ENCODE results near the gene CLEC2A.
"Not testable (repeated sequence)": the region's sequence is repeated elsewhere in the genome, so short reads cannot be mapped to it uniquely, and the experiment has no call there.

The CLEC2A gene

GRCh38 chr12:9932270-9932669, at the start of gene CLEC2A:
CLEC2A (minus strand) TSS chr12:9932370; CDS start chr12:9932329, 41 bp downstream.
- Histone ChIP-seq H3K27ac (ENCODE audit: low read depth, low read length) (no peak within 1 kb of the TSS), H3K27me3 (ENCODE audit: control insufficient read depth, insufficient read depth, low read length) (no peaks in the 10 kb centered on the region), H3K9ac (ENCODE audit: low read length) (no peak within 1 kb of the TSS), H3K4me3 (ENCODE audit: low read length) (no peak within 1 kb of the TSS), H3K4me1 (ENCODE audit: control insufficient read depth, insufficient read depth, low read length) (no peaks in the 10 kb centered on the region), H3K36me3 (ENCODE audit: control insufficient read depth, insufficient read depth, low read length) (no peaks in the 10 kb centered on the region)

GRCh38 chr12:9980126-9980525, 48.0 kb upstream of the CLEC2A start:
- no peaks in the 10 kb centered on the region for H3K4me1 ChIP-seq (ENCODE audit: control insufficient read depth, insufficient read depth, low read length)
- H3K4me3 ChIP-seq (ENCODE audit: low read length): no peak overlapping the region
- H3K9ac ChIP-seq (ENCODE audit: low read length): no peak overlapping the region
- no peaks in the 10 kb centered on the region for H3K36me3 ChIP-seq (ENCODE audit: control insufficient read depth, insufficient read depth, low read length)
- H3K27me3 ChIP-seq (ENCODE audit: control insufficient read depth, insufficient read depth, low read length): no peaks in the 10 kb centered on the region
- H3K27ac ChIP-seq (ENCODE audit: low read depth, low read length): no peak overlapping the region

- no peaks in the 10 kb centered on the region for H3K27me3 ChIP-seq (ENCODE audit: control insufficient read depth, insufficient read depth, low read length)
- no peak overlapping the region for H3K27ac ChIP-seq (ENCODE audit: low read depth, low read length)
- H3K4me1 ChIP-seq (ENCODE audit: control insufficient read depth, insufficient read depth, low read length): no peaks in the 10 kb centered on the region
- H3K36me3 ChIP-seq (ENCODE audit: control insufficient read depth, insufficient read depth, low read length): no peaks in the 10 kb centered on the region
- no peak overlapping the region for H3K4me3 ChIP-seq (ENCODE audit: low read length)
- H3K9ac ChIP-seq (ENCODE audit: low read length): no peak overlapping the region
These were observed 45.7 kb upstream of the CLEC2A start for GRCh38 chr12:9977916-9978315.

- H3K9ac ChIP-seq (ENCODE audit: low read length); H3K4me3 ChIP-seq (ENCODE audit: low read length); H3K4me1 ChIP-seq (ENCODE audit: control insufficient read depth, insufficient read depth, low read length): not testable (repeated sequence)
These were observed 44.5 kb upstream of the CLEC2A start for GRCh38 chr12:9976626-9977025.

GRCh38 chr12:9975614-9976013, 43.4 kb upstream of the CLEC2A start:
- Histone ChIP-seq H3K4me1 (ENCODE audit: control insufficient read depth, insufficient read depth, low read length) (no peaks in the 10 kb centered on the region), H3K4me3 (ENCODE audit: low read length) (no peak overlapping the region), H3K27me3 (ENCODE audit: control insufficient read depth, insufficient read depth, low read length) (no peaks in the 10 kb centered on the region), H3K27ac (ENCODE audit: low read depth, low read length) (no peak overlapping the region), H3K9ac (ENCODE audit: low read length) (no peak overlapping the region), H3K36me3 (ENCODE audit: control insufficient read depth, insufficient read depth, low read length) (no peaks in the 10 kb centered on the region)

More at GRCh38 chr12:9976626-9977025, 44.5 kb upstream of the CLEC2A start:
- H3K36me3 ChIP-seq (ENCODE audit: control insufficient read depth, insufficient read depth, low read length); H3K27me3 ChIP-seq (ENCODE audit: control insufficient read depth, insufficient read depth, low read length); H3K27ac ChIP-seq (ENCODE audit: low read depth, low read length): not testable (repeated sequence)

- not testable (repeated sequence) for H3K27ac ChIP-seq (ENCODE audit: low read depth, low read length); H3K4me1 ChIP-seq (ENCODE audit: control insufficient read depth, insufficient read depth, low read length); H3K4me3 ChIP-seq (ENCODE audit: low read length); H3K36me3 ChIP-seq (ENCODE audit: control insufficient read depth, insufficient read depth, low read length); H3K27me3 ChIP-seq (ENCODE audit: control insufficient read depth, insufficient read depth, low read length); H3K9ac ChIP-seq (ENCODE audit: low read length)
These were observed 42.6 kb upstream of the CLEC2A start for GRCh38 chr12:9974731-9975130.

- Histone ChIP-seq H3K36me3 (ENCODE audit: control insufficient read depth, insufficient read depth, low read length) (no peaks in the 10 kb centered on the region), H3K9ac (ENCODE audit: low read length) (no peak overlapping the region), H3K4me3 (ENCODE audit: low read length) (no peak overlapping the region), H3K4me1 (ENCODE audit: control insufficient read depth, insufficient read depth, low read length) (no peaks in the 10 kb centered on the region), H3K27ac (ENCODE audit: low read depth, low read length) (no peak overlapping the region), H3K27me3 (ENCODE audit: control insufficient read depth, insufficient read depth, low read length) (no peaks in the 10 kb centered on the region)
These were observed 41.8 kb upstream of the CLEC2A start for GRCh38 chr12:9973949-9974348.

GRCh38 chr12:9971181-9971580, 39.0 kb upstream of the CLEC2A start, which contains the start of gene CLEC12A:
CLEC12A (plus strand) TSS chr12:9971409; CDS start chr12:9971597, 188 bp downstream.
- H3K4me3 ChIP-seq (ENCODE audit: low read length): no peak within 1 kb of the TSS

GRCh38 chr12:9969673-9970072, 37.5 kb upstream of the CLEC2A start:
- H3K4me3 ChIP-seq (ENCODE audit: low read length): no peak overlapping the region
- no peaks in the 10 kb centered on the region for H3K4me1 ChIP-seq (ENCODE audit: control insufficient read depth, insufficient read depth, low read length)
- H3K9ac ChIP-seq (ENCODE audit: low read length): no peak overlapping the region
- H3K36me3 ChIP-seq (ENCODE audit: control insufficient read depth, insufficient read depth, low read length): no peaks in the 10 kb centered on the region
- H3K27ac ChIP-seq (ENCODE audit: low read depth, low read length): no peak overlapping the region
- H3K27me3 ChIP-seq (ENCODE audit: control insufficient read depth, insufficient read depth, low read length): no peaks in the 10 kb centered on the region

More at GRCh38 chr12:9971181-9971580, 39.0 kb upstream of the CLEC2A start, which contains the start of gene CLEC12A:
- no peaks in the 10 kb centered on the region for H3K4me1 ChIP-seq (ENCODE audit: control insufficient read depth, insufficient read depth, low read length)
- no peak within 1 kb of the TSS for H3K27ac ChIP-seq (ENCODE audit: low read depth, low read length)
- no peaks in the 10 kb centered on the region for H3K36me3 ChIP-seq (ENCODE audit: control insufficient read depth, insufficient read depth, low read length)
- no peaks in the 10 kb centered on the region for H3K27me3 ChIP-seq (ENCODE audit: control insufficient read depth, insufficient read depth, low read length)
- H3K9ac ChIP-seq (ENCODE audit: low read length): no peak within 1 kb of the TSS

GRCh38 chr12:9961901-9962300, 29.7 kb upstream of the CLEC2A start:
- Histone ChIP-seq H3K36me3 (ENCODE audit: control insufficient read depth, insufficient read depth, low read length) (no peaks in the 10 kb centered on the region), H3K27me3 (ENCODE audit: control insufficient read depth, insufficient read depth, low read length) (no peaks in the 10 kb centered on the region), H3K4me3 (ENCODE audit: low read length) (no peak overlapping the region), H3K4me1 (ENCODE audit: control insufficient read depth, insufficient read depth, low read length) (no peaks in the 10 kb centered on the region), H3K9ac (ENCODE audit: low read length) (no peak overlapping the region), H3K27ac (ENCODE audit: low read depth, low read length) (no peak overlapping the region)

- no peaks in the 10 kb centered on the region for H3K4me1 ChIP-seq (ENCODE audit: control insufficient read depth, insufficient read depth, low read length)
- no peaks in the 10 kb centered on the region for H3K36me3 ChIP-seq (ENCODE audit: control insufficient read depth, insufficient read depth, low read length)
- no peak overlapping the region for H3K27ac ChIP-seq (ENCODE audit: low read depth, low read length)
- H3K4me3 ChIP-seq (ENCODE audit: low read length): no peak overlapping the region
- H3K9ac ChIP-seq (ENCODE audit: low read length): no peak overlapping the region
- H3K27me3 ChIP-seq (ENCODE audit: control insufficient read depth, insufficient read depth, low read length): no peaks in the 10 kb centered on the region
These were observed 28.9 kb upstream of the CLEC2A start for GRCh38 chr12:9961106-9961505.

GRCh38 chr12:9960590-9960989, 28.4 kb upstream of the CLEC2A start:
- Histone ChIP-seq H3K27me3 (ENCODE audit: control insufficient read depth, insufficient read depth, low read length) (no peaks in the 10 kb centered on the region), H3K27ac (ENCODE audit: low read depth, low read length) (no peak overlapping the region), H3K4me3 (ENCODE audit: low read length) (no peak overlapping the region), H3K36me3 (ENCODE audit: control insufficient read depth, insufficient read depth, low read length) (no peaks in the 10 kb centered on the region), H3K9ac (ENCODE audit: low read length) (no peak overlapping the region), H3K4me1 (ENCODE audit: control insufficient read depth, insufficient read depth, low read length) (no peaks in the 10 kb centered on the region)

- Histone ChIP-seq H3K9ac (ENCODE audit: low read length) (no peak overlapping the region), H3K4me3 (ENCODE audit: low read length) (no peak overlapping the region), H3K27ac (ENCODE audit: low read depth, low read length) (no peak overlapping the region), H3K4me1 (ENCODE audit: control insufficient read depth, insufficient read depth, low read length) (no peaks in the 10 kb centered on the region), H3K27me3 (ENCODE audit: control insufficient read depth, insufficient read depth, low read length) (no peaks in the 10 kb centered on the region), H3K36me3 (ENCODE audit: control insufficient read depth, insufficient read depth, low read length) (no peaks in the 10 kb centered on the region)
These were observed 25.7 kb upstream of the CLEC2A start for GRCh38 chr12:9957834-9958233.
